GM18520 (cell line): Measurements from ENCODE around the gene EBNA1BP2.
A peak's percentile ranks its signal among the peaks of the same experiment; 100 is the strongest.
"Not testable (repeated sequence)": the region's sequence is repeated elsewhere in the genome, so short reads cannot be mapped to it uniquely, and the experiment has no call there.

Experiments
- ATAC-seq: cut with Tn5 transposase; IDR thresholded peaks from one replicate; pipeline ENCODE4 v1.9.1; 2021; ENCODE audit not compliant: unreplicated experiment

EBNA1BP2 gene, protein sequence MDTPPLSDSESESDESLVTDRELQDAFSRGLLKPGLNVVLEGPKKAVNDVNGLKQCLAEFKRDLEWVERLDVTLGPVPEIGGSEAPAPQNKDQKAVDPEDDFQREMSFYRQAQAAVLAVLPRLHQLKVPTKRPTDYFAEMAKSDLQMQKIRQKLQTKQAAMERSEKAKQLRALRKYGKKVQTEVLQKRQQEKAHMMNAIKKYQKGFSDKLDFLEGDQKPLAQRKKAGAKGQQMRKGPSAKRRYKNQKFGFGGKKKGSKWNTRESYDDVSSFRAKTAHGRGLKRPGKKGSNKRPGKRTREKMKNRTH

DNA sequence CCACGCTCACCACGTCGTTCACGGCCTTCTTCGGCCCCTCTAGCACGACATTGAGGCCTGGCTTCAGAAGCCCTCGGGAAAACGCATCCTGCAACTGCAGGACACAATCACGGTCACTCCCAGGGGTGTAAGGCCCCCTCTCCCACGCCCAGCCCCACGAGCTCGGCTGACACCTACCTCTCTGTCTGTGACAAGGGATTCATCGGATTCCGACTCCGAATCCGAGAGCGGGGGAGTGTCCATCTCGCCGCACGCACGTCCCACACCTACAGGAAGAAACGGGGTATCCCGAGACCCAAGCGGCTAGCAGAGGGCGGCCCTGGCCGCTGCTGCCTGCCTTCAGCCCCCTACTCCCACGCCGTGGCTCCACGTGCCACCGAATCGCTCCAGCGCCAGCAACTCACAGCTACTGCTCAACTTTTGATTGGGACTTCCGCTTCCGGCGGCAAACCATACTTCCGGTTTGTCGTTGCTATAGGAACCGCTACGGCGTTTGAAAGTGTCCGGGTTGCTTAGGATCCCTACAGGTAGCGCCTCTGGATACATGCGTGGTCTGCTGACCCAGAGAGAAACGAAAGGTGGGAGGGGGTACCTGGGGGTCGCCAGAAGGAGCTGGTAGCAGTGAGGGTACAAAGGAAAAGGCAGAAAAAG lies at the start of gene EBNA1BP2, which contains the start of gene CFAP57:
TSS of gene EBNA1BP2 (minus strand) at position 415 of the 651 bp plus-strand sequence. CDS start at position 243, 172 bp downstream.
TSS of gene CFAP57 (plus strand) at position 455 of the 651 bp plus-strand sequence. CDS start 424 bp downstream, outside the sequence.
- ATAC-seq, result peak; percentile 86

DNA sequence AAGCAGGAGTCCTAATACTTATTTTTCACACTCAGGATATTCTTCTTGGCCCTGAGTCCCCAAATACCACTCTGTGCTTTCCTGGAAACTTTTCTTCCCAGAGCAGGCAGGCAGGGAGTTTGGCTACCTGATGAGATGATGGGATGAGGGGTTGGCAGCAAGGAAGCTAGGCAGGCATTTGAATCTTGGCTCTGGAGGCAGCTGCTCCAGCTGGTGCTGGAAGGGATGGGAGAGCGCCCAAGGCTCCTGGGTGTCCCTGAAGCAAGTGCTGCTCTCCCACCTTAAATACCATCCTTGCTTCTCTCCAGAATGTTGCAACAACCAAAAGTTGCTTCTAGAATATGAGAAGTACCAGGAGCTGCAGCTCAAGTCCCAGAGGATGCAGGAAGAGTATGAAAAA lies 49.7 kb upstream of the EBNA1BP2 start:
- no peak for ATAC-seq

DNA sequence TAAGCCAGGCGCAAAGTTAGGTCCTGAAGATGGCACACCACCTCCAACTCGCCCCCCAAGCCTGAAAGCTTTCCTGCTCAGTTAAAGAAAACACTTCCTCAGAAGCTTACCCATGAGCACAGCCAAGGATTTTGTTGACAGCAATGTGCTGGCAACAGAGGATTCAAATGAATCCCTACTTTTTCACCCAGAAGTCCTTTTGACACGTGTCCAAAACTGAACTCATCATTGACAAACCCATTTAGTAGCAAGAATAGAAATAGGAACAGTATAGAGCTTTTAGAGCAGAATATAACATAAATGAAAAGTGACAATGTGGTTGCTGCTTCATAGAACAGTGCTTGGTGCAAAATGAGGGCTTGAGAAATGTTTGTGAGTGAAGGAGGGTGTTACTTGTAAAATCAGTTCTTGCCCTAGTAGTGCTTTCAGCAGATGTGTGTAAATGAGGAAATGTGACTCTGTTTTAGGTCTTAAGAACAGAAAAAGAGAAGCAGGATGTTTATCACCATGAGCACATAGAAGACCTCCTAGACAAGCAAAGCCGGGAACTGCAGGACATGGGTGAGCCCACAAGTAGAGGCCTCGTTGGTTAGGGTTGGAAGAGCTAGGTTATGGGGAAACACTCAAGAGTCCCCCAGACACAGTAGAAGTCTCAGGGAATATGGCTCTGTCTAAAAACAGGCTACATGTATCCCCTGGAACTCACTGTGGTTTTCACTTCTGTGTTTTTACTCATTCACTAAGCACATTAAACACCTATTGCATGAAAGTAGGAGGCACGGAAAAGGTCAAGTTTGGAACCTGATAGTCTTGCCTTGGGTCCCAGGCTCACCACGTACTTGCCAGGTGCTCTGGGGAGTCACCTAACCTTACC lies 49.1 kb upstream of the EBNA1BP2 start:
- no peak for ATAC-seq

DNA sequence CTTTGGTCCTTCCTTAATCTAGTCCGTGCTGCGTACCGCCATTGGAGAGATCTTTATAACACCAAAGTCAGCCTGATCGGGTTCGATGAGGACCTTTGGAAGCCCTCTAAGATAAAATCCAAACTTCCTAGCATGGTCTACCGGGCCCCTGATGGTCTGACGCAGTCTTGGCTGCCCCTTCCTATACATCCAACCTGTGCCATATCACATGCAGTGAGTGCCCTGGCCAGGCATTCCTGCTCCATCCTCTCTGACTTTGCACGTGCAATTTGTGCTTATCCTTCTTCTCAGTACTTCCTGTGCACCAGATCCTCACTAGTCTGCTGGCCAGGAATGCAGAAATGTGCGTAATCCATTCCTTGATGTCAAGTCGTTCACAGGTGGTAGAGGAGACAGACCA lies 45.7 kb upstream of the EBNA1BP2 start:
- ATAC-seq, result no peak

DNA sequence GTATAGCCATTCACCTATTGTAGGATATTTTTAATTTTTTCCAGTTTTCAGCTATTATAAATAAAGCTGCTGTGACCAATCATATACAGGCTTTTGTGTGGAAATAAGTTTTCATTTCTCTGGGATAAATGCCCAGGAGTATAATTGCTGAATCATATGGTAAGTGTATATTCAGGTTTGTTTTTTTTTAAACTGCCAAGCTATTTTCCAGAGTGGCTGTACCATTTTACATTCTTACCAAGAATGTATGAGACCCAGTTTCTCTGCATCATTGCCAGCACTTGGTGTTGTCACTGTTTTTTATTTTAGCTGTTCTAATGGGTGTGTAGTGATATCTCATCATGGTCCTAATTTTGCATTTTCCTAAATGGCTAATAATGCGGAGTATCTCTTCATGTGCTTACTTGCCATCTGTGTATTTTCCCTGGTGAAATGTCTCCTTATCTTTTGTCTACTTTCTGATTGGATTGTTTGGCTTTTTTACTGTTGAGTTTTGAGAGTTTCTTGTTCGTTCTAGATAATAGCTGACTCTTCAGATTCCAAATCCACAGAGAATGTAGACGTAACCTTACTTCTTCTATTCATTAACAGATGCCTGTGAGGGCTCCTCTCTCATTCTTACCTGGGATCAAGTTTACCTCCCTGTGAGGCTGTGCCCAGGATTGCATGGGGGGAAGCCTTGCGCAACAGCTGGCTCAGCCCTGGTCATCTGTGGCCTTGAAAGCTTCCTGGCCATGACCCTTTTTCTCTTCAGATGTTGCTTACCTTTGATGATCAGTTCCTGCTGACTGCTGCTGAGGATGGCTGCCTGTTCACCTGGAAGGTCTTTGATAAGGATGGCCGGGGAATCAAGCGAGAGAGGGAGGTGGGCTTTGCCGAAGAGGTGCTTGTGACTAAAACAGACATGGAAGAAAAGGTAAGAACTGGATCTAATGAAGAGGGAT lies 42.7 kb upstream of the EBNA1BP2 start:
- no peak for ATAC-seq

DNA sequence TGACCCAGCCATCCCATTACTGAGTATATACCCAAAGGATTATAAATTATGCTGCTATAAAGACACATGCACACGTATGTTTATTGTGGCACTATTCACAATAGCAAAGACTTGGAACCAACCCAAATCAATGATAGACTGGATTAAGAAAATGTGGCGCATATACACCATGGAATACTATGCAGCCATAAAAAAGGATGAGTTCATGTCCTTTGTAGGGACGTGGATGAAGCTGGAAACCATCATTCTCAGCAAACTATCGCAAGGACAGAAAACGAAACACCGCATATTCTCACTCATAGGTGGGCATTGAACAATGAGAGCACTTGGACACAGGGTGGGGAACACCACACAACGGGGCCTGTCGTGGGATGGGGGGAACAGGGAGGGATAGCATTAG lies 36.2 kb upstream of the EBNA1BP2 start:
- not testable (repeated sequence) for ATAC-seq

DNA sequence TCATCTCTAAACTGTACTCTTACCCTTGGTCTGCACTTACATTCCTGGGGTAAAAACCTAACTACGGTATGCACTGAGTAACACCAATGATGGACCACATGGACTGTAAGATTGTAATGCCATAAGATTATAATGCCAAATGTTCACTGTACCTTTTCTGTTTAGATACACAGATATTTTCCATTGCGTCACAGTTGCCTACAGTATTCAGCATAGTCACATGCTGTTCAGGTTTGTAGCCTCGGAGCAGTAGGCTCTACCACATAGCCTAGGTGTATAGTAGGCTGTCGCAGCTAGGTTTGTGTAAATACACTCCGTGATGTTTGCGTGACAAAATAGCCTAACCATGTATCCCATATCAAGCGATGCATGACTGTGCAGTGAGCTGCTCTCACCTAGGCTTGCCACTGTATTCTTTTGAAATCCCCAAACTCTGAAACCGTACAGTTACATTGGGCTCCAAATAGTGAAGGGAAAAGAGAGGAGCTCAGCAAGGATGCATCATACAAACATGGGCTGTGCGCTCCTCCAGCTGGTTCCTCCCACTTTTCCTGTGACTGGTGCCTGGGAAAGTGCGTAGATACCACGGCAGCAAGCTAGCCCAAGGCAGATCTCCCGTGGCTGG lies 35.3 kb upstream of the EBNA1BP2 start:
- ATAC-seq, result no peak

DNA sequence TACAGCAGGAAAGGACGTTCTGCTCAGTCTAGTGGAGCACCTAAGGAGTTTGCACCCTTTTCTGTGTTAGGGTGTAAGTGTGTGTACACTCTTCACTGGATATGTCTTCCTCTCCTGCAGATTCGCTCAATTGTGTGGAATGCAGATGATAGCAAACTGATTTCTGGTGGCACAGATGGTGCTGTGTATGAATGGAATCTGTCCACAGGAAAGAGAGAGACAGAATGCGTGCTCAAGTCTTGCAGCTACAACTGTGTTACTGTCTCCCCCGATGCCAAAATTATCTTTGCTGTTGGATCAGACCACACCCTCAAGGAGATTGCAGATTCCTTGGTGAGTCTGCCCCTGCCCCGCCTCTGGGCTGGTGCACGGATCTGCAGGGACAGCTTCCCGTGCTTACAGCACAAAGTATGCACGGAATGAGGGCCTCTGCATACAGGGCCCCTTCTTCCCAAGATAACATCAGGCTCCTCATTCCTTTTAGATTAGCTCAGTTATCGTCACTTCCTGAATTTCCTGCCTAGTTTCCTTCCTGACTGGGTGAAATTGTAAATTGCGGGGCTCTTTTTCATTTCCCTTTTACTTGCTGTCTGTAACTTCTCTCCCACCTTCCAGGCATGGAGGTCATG lies 34.6 kb upstream of the EBNA1BP2 start:
- no peak for ATAC-seq

DNA sequence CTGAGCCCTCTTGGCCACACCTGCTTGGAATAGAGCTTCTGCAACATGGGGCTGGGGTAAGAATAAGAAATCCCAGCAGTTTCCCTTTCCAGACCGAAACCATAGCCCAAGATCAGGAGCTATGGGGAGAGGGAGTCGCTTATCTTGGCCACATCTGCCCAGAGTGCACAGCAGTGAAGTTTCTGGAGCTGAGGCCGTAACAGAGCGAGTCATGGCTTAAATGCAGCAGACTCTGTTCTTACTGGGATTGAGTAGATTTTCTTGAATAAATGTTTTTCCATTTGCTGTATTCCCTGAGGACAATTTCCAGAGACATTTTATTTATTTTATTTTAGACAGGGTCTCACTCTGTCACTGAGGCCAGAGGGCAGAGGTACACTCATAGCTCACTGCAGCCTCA lies 33.6 kb upstream of the EBNA1BP2 start:
- ATAC-seq, result no peak

DNA sequence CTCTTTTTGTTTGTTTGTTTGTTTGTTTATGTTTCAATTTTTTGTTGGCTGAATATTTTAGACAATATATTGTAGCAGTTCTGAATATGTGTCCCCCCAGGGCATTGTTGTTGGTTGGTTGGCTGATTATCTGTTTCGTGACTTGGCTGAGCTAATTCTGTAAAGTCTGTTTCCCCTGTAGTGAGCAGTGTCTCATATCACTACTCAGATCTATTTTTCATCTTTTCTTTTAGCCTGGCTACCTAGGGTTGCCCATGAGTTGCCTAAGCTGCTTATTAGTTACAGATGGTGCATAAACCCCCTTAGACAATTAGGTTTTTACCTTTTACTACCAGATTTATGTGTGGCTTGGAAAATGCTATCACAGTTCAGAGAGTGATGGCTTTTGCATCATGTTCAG lies 32.3 kb upstream of the EBNA1BP2 start:
- ATAC-seq, result no peak

DNA sequence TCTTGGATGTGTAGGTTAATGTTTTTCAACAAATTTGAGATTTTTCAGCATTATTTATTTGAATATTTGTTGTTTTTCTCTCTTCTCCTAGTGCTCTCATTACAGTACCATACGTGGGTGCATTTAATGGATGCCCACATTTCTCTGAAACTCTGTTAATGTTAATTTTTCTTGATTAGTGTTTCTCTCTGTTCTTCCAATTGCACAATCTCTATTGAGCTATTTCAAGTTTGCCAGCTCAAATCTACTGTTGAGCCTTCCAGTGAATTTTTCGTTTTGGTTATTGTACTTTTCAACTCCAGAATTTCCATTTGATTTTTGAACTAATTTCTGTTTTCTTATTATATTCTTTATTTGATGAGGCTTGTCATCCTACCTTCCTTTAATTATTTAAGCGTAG lies 31.8 kb upstream of the EBNA1BP2 start:
- no peak for ATAC-seq

DNA sequence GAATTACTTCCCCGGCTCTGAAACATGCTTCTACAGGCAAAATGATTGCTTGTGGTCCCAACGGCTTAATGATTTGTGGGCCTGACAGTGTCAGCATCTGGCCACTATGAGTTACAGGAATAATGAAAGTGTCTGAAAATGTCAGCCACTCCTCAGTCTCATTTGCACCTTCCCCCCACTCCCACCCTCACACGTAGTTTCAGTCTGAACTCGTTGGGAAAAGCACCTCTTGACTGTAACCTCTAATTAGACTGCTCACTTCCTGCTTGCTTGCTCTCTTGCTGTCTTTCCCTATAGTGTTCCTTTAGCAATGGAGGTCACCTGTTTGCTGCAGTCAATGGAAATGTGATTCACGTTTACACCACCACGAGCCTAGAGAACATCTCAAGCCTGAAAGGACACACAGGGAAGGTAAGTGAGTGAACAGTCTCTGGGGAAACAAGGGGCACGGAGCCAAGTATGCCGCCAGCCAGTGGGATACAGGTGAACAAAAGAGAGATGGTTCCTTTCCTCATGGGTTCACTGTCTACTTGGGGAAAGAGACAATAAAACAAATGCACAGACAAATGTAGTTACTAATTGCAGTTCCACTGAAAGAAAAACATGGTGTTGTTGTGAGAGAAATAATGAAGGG lies 27.1 kb upstream of the EBNA1BP2 start:
- peak; percentile 70 for ATAC-seq

DNA sequence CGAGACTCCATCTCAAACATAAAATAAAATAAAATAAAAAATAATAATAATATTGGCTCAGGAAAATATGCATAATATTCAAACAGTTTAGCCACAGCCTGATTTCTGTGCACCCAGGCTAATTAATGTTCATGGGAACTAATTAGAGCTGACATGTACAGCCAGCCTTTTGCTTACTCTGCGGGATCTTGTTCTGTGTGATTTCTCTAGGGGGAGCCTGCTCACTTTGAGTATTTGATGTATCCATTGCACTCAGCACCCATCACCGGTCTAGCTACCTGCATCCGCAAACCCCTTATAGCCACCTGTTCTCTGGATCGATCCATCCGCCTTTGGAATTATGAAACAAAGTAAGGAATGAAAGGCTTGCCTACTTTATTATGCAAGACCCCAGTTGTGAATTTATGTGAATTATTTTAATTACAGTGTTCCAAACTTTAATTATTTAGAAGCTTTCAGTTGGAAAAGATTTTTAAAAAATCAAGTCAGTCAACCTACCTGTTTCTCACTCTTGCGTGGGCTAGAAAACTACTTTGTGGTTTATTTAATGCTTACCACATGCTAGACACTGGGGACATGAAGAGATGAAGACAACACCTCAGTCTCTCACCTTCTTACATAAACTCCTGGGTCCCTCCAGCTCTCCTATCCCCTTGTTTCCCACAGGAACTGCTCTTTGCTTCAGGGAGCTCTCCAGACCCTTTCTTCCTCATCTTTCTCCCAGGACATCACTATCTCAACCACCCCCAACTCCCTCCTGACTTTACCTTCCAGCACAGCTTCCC lies 25.4 kb upstream of the EBNA1BP2 start:
- no peak for ATAC-seq

DNA sequence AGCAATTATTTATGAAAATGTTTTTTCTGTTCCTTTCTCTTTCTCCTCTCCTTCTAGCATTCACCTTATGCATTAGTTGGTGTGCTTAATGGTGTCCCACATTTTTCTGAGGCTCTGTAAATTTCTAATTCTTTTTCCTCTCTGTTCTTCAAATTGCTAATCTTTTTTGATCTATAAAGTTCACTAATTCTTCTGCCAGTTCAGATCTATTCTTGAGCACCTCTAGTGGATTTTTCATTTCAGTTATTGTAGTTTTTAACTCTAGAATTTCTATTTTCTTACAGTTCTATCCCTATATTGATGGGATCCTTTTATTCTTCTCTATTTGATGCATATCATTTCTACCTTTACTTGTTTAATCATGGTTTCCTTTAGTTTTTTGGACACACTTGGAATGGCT lies 22.4 kb upstream of the EBNA1BP2 start:
- ATAC-seq, result no peak

DNA sequence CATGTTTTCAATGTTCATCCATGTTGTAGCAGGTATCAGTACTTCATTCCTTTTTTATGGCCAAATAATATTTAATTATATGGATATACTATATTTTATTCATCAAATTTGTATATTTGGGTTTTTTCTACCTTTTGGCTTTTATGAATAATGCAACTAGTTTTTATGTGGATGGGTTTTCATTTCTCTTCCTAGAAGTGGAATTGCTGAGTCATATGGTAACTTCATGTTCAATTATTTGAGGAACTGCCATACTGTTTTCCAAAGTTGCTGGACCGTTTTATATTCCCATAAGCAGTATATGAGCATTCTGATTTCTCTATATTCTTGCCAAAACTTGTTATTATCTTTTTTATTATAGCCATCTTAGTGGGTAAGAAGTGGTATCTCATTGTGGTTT lies 16.0 kb upstream of the EBNA1BP2 start:
- ATAC-seq, result no peak

DNA sequence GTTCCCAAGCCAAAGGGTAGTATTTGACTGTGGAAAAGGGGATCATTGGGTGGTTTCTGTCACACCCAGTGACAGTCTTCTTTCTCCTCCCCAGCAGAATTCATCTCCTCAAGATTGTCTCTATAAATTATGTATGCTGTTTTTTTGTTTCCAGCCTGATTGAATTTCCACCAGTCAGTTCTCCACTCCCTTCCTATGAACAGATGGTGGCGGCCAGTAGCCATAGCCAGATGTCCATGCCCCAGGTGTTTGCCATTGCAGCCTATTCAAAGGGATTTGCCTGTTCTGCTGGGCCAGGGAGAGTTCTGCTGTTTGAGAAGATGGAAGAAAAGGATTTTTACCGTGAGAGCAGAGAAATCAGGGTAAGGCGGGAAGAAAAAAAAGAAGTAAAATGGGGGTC lies 12.9 kb upstream of the EBNA1BP2 start:
- ATAC-seq, result no peak

DNA sequence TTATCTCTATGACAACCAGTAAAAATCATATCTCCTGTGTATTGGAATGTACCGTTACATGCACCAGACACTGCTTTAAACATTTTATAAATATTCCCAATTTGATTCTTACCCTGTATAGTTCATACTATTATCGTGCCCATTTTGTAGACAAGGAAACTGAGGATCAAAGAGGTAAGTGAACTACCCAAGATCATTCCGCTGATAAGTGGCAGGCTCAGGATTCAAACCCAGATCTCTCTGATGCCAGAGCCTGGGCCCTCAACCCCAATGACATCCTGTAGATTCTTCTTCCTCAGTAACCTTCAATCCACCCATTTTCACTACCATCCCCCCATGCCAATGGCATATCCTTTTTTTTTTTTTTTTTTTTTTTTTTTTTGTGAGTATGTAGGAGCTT lies 12.3 kb upstream of the EBNA1BP2 start:
- ATAC-seq, result no peak

DNA sequence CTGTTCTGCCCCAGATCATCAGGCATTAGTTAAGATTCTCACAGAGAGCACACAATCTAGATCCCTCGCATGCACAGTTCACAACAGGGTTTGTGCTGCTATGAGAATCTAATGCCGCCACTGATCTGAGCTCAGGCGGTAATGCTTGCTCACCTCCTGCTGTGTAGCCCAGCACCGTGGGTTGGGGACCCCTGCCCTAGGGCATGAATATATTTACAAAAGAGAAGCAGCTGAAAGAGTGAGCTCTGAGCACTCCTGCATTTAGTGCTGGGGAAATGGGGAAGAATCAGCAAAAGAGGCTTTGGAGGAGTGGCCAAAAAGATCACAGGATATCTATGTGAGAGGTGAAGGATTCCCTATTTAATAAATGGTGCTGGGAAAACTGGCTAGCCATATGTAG lies 5.6 kb upstream of the EBNA1BP2 start:
- ATAC-seq, result no peak
